HUDEP-2 (cell line): Measurements from ENCODE around the gene CD63.

Experiments
- DNase-seq, 76 experiments: peaks; one replicate each; lab custom pipeline; 2025; ENCODE audit not compliant: unreplicated experiment in 76 of 76; lab: John Stamatoyannopoulos, UW

Gene CD63

DNA sequence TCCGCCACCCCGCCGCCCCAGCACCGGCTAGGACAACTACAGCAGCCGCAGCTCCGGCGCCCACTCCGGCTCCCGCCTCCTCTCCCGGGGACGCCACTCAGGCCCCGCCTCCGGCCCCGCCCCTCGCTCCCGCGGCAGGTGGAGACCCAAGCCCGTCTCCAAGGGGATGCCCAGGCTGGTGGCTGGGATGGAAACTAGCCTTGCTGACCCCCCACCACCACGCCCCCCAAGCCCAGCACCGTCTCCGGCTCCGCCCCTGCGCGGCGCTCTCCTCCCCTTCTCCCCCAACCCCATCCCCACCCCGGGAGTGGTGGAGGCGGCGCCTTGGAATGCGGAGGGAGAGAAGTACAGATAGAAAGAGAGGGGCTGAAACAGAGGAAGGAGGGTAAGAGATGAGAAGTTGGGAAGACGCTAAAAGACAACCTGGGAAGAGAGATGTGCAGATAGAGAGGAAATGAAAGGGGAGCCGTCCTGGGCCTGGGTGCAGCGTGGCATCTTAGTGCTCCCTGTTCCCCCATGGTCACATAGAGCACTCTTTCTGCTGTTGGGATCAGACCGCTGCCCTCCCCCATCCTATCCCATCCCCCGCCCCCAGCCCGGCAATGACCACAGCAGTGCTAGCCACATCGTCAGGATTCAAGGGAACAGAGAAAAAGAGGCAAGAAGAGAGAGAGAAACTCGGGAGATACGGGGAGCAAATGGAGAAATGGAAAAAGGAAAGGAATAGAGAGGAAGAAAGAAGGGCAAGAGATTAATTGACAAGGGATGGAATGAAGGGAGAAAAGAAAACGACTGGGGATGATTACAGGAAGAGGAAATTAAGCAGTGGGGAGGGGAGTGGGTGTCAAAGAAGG, 20.7 kb downstream of the CD63 start, which contains the start of gene ITGA7:
Gene ITGA7, minus strand, starts transcription at position 64 of the 854 bp plus-strand sequence. CDS start 222 bp downstream, outside the sequence.
- DNase-seq, result peak in 2 of 76 experiments; percentile 9 to 24

DNA sequence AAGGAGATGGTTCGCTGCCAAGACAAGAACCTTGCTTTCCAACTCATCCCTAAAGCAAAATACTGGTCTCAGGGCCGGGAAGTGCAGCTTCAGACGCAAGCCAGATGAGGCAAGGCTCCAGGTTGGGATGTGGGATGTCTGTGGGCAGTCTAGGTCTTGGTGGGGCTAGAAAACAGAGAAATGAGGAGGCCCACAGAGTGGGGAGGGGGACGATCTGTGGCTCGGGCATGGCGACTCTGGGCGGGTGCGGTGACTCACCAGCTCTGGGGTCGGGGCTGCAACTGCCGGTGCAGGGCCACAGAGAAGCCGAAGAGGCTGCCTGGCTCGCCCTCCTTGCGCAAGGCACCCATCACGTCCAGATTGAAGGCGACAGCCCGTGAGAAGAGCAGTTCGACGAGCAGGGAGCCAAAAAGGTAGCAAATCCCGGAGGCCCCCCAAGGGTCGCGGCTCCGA, 21.6 kb downstream of the CD63 start:
- DNase-seq, result no peak

DNA sequence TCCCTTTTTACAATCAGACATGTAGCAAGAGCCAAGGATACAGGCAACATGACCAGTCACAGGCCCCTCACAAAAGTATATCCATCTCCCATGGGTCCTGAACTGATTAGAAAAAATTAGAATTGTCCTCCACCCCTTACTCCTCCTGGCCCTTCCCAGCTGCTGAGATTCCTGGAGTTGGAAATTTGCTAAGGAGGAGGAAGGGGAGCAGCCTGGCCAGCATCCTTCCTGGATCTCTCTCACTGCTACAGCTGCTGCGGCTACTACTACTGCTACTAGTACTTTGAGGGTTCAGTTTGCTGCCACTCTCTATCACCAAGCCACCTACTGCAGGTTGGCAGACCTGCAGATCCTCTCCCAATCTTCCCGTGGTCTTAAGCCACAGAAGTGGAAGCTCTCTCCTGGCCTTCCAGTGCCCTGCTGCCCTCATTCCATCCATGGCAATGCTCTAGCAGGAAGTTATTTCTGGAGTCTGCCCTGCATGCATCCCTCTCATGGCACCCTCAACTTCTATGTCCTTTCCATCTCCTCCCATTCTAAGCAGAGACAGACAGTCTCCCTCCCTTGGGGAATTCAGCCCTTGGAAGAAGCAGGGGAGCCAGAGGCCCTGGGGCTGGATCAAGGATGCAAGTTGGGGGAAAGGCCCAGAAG, 22.1 kb downstream of the CD63 start:
- DNase-seq, result no peak

DNA sequence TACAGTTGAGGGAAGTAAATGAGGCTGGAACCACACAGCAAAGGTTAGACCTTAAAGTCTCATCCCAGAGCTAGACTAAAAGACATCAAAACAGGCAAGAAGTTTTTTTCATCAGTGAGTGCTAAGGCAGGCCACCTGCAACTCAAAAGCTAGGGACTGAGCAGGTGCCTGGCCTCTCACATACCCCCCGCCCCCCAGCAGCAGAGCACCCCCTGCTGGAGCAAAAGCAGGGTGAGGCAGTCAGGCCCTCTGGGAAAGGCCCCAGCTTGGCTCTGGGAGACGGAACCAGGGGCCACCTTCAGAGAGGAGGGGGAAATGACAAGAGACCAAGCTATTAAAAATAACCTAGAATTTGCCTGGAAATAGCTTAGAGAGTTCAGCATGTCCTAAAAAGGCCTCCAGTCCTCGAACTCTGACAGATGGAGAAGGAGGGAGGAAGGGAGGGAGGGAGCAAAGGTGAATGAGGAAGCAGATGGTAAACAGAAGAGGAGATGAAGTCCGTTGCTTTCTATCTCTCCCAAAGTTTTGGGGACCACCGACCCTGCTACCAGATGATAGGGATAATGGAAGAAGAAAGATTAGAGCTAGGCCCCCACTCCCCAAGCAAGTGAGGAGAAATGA, 22.9 kb downstream of the CD63 start:
- DNase-seq, result no peak

DNA sequence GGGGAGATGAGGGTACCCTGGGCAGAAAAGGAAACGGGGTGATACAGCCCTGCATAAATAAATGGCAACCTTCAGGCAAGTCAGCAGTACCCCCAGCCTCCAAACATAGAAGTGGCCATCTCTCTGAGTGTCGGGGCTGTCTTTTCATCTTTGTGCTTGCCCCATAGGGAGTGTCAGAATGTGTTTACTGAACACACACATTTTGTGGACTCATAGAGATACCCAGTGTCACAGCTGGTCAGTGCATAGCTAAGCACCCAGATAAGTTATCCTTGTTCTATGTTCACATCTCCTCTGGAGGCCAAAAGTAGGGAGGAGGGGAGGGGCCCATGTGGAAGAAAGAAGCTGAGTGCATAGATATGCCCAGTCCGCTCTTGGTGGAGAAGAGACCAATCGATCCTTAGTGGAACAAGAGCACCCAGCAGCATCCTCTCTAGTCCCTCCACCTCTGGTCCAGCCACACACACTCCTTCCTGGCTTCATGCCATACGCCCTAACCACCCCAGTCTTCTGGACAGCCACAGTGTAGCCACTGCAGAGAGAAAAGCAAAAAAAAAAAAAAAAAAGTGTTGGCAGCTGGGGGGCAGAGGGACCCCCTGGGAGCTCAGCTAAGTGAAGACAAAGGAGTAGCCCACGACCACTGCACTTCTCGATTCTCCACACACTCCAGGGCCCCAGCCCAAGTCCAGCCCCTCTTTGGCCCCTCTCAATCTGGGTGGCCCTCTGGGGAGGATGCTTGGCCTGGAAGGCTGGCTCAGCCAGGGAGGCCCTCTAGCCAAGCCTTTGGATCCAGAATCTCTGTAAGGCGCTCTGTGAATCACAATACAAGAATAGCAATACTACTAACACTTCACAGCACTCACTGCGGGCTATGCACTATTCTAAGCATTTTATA, 23.7 kb downstream of the CD63 start:
- DNase-seq, result no peak

DNA sequence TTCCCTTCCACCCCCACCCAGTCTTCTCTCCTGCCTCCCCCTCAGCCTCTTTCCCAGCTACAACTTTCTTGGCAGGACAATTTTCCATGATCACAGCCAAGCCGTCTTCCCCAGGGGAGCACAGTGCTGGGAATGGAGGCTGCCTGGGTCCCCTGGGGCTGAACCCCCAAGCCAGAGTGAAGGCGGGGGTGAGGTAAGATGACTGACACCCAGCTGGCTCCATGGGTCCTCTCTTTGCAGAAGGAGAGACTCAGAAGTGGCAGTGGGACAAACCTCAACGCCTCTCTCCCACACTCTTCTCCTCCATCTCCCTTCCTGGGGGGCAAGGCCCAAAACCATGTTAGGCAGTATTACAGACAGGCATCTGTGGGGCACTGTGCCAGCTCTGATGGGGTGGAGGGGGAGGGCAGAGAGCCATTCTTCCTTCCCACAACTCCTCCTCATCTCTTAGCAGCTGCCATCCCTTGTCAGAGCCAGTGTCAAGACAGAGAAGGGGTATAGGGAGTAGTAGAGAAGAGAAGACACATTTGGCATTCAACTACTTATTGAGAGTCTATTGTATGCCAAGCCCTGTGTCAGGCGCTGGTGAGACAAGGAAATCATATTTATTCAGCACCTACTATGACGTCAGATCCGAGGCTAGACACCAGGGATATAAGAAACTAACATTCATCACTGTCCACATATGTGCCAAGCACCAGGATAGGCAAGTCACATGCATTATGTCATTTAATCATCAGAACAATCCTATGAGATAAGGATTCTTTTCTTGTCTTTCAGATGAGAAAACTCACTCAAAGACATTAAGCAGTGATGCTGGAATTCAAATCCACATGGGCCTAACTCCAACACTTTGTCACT, 24.7 kb downstream of the CD63 start:
- DNase-seq, result peak in 1 of 76 experiments; percentile 15

DNA sequence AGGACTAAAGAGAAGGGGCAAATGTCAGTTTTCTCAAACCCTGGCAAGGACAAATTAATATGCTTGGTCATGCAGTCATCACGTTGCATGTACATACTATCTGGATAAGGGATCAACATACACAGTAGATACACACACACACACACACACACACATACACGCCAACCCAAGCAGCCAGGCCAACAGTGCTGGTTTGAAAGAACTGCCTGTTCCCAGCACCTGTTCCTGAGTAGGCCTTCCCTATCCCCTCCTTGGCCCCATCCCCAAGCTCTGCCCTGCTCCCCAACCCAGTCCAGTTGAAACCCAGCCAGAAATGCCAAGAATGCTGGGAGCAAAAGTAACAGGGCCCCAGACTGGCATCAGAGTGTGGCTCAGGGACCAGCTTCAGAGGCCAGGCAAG, 25.5 kb downstream of the CD63 start:
- peak in 1 of 76 experiments; percentile 18 for DNase-seq

DNA sequence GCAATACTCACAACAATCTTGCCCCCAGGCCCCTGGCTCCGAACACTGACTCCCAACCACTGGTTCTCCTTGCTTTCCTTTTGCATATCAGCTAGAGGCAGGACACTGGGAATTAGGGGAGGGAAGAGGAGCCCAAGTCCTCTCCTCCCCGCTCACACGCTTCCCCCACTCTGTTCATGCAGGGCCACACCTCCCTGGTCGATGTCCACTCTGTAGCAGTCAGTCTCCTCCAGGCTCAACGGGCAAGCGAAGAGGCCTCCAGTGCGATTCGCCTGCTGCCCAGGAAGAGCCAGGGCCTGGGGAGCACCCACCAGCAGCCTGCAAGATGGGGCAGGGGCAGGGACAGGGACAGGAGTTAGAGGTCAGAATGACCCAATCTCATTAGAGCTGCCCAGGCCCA, 25.9 kb downstream of the CD63 start:
- DNase-seq, result no peak

DNA sequence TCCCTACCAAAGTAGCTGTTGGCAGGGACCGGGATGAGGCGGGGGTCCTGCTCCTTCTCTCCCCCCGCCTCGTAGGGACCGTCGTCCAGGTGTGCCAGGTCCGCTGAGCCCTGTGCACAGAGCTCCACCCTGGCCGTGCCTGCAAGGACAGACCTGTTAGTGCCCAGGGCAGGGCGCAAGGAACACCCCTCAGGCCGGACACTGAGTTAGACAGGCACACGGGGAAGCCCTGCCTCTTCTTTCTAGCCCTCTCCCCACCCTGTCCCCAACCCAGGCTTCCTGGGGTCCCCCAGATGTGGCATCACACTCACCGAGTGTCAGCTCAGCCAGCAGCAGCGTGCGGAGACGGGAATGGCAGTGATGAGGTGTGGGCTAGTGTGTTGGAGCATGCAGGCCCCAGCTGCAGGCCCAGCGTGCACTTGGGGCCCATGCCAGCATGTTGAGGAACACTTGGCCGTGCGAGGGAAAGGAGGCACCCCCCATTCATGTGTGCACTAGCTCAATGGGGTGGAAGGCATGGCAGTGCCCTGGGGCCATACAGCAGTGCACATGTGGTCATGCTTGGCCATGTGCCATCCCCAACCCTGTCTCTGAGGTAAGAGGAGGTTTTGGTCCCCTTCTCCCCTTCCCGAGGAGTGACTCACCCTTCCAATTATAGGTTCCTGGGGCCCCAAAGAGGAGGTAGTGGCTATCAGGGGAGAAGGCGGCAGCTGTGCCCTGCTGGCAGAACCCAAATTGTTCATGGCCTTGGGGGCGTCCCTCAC, 28.4 kb downstream of the CD63 start:
- no peak for DNase-seq

DNA sequence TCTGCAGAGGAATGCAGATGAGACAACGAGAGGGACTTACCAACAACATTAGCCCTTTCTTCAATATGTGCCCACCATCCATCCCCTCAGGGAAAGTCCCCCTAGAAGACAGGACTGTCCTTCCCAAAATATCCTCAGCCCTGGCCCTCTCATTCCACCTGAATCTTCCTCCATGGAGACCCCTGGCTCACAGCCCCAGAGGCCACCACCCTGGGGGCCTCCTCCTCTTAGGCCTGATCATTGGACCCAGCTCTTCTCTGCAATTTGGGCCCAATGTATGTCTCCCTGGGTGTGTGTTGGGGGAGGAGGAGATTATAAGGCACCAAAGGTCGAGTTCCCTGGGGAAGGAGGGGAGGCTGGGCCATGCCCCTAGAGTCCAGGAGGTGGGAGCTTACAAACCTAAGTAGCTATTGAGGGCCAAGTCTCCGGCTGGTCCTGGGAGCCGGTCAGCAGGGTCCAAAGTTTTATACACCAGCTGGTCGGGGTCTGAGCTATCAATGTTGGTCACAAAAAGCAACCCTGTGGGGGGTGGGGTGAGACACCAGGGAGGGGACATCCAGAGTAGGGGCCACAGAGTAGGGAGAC, 29.2 kb downstream of the CD63 start:
- no peak for DNase-seq

DNA sequence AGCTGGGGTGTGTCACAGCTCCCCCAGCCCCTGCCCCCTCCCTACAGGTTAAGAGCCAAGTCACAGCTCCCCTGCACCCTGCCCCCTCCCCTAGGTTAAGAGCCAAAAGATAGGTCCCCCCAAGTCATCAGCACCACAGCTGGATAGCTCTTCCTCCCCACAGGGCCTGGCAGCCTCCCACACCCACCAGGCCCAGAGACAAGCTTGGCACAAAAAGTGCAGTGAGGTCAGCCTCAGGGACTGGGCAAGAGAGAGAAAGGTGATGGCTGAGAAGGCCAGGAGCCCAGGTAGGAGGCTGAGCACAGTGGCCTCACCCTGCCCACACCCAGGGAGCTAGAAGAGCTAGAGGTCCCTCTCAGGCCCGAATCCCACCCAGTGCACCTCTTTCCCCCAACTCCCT, 29.8 kb downstream of the CD63 start:
- DNase-seq, result no peak

DNA sequence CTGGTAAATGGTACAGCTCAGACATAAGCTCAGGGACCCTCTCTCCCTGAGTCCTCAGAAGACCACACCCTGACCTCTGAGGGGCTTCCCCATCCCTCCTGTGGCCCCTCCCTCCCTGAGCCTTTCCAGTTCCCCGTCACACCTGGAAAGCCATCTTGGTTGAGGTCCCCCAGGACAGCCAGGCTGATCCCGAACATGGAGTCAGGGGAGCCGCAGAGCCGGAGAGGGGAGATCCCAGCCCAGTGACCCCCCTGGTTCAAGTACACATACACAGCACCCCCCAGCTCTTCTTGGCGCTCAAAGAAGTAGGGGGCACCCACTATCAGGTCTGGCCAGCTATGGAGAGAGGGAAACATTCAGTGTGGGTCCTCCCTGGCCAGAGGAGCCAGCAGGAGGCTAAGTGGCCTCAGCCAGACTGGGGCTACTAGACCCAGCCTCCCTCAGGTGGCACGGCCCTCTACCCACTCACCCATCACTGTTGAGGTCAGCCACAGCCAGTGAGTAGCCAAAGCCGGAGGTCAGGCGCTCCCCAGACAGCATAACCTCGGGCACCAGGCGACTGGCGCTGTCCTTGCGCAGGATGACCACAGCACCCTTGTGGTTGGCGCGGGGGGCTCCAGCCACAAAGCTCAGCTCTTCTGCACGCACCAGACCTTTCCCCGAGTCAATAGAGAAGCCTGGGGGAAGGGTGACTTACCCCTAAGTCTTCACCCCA, 30.4 kb downstream of the CD63 start:
- DNase-seq, result no peak

DNA sequence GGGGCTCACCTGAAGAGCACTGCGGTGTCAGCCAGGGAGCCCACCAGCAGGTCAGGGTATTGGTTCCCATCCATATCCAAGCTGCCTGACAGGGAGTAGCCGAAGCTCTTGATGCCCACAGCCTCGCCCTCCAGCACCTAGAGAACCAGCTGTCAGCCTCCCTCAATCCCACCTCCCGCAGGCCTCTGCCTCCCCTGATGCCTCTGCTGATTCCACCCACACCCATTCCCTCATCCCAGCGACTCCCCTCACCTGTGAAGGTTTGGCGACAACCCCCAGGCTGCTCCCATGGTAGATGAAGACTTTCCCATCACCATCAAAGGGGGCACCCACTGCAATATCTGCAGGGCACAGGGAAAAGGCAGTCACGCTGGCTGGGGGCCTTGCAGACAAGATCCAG, 31.1 kb downstream of the CD63 start:
- no peak for DNase-seq

DNA sequence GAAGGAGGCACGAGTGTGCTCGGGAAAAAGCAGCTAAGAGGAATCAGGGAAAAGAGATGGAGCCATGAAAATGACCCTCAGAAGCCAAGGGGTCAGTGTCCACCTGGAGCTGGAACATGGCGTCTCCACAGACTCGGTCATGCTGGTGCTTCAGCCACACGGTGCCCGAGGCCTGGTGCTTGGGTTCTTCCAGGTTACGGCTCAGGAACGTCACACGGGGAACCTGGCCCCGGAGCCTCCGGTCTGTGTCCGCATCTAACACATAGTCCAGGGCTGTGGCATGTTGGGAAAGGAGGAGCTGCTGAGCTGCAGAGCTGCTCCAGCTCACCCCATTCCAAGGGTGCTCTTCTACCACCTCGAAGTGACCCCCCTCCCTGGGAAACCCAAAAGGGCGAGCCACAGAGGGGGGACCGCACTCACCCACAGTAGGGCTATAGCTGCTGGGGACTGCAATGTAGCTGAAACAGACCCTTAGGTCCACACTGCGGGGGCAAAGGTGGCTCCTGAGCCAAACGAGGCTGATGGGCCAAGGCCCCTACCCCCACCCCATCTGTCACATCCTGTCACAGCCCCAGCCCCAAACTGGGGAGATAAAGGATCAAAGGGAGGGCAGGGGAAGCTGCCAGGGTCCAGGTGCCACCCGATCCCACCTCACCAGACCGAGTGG, 31.9 kb downstream of the CD63 start:
- DNase-seq, result no peak

DNA sequence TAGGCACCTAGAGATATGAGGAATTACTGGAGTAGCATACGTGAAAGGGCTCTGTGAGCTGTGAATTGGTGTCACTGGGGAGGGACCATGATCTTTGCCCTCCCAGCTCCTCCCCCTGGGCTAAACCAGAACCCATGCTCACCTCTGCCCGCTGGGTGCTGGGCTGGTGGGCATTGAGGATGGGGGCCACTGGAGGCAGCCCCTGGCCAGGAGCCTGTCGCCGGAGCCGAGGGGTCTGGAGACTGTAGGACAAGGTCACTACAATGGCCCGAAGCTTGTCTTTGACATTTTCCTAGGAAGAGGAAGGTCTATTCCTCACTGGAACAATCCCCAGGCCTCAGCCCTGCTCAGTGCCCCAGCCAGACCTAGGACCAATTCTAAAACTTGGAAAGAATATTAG, 32.7 kb downstream of the CD63 start:
- no peak for DNase-seq

DNA sequence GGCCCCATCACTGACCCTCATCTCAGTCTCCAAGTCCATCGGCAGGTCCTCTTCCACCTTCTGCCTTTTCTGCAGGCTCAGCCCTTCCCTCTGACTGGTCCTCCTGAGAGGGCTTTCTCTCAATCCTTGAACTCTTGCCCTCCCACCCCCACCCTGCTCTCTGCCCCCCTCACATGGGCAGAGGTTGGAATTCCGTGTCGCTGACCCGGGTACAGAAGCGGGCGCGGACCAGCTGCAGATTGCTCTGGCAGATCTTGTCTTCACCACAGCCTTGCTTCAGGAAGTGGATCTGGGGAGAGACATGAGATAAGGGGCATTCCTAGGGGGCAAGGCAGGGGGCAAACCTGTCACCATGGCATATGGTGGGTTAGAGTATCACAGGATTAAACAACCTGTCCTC, 33.5 kb downstream of the CD63 start:
- no peak for DNase-seq

DNA sequence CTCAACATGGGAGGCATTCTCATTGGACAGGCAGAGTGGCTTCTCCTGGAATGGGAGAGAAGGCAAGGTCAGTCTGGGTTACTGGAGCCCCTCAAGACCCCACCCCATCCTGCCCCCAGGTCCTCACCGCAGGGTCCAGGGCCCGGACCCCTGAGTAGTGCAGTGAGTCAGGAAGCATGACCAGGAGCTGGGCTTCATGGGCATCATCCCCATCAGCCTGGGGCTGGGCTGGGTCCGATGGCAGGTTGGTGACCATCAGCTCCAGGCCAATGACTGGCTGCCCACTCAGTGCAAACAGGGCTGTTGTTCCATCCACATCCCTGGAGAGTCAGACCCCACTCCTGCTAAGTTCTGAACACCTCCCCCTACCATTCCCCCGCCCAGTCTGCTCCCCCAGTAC, 34.2 kb downstream of the CD63 start:
- no peak for DNase-seq

DNA sequence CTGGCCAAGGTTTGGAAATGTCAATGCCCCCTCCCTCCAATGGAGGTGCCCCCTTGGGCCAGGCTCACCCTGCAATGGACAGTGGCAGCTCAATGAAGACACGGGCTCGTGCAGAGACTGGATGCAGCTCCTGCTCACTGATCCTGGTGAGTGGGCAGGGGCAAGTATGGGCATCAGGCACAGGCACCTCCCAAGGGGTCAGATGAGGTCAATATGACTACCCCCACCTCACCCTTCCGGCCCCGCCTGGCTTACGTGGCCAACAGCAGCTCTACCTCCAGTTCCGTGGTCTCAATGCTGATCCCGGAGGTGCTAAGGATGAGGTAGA, 34.7 kb downstream of the CD63 start:
- DNase-seq, result no peak
